GM23338 (cell line): ENCODE data around the gene ZNF853. TPM values are rescaled to one million over a fixed set of nuclear protein-coding genes. Genes with fewer than 3 reads are reported as not detected.

Experiments used
- ATAC-seq: fragments of 200-7000 bp; cut with Tn5 transposase; 3 replicates; pipeline ENCODE4 v1.9.1; 2020
- DNase-seq: peaks from one replicate; pipeline ENCODE4 v3.0.0-alpha.2; 2015; ENCODE audit warnings: low spot score
- H2AFZ ChIP-seq: fragments of 200-600 bp; sonication (generic); 2 replicates; pipeline ENCODE4 v1.8.0; 2016; ENCODE audit warnings: antibody characterized with exemption, mild to moderate bottlenecking, moderate library complexity
- H3F3A ChIP-seq: fragments of 200-600 bp; sonication (generic); replicated peaks from 2 replicates; pipeline ENCODE4 v1.8.0; 2017; ENCODE audit warnings: antibody characterized with exemption, mixed run types, low read depth
- H3K27ac ChIP-seq: fragments of 200-600 bp; sonication (generic); 2 replicates; pipeline ENCODE4 v1.6.1; 2016; ENCODE audit warnings: low read depth
- H3K27me3 ChIP-seq: fragments of 200-600 bp; sonication (generic); 2 replicates; pipeline ENCODE4 v1.8.0; 2016; ENCODE audit warnings: mild to moderate bottlenecking, mixed run types, moderate library complexity; ENCODE audit not compliant: insufficient read depth
- H3K36me3 ChIP-seq: fragments of 200-600 bp; sonication (generic); 2 replicates; pipeline ENCODE4 v1.8.0; 2016; ENCODE audit warnings: mild to moderate bottlenecking; ENCODE audit not compliant: insufficient read depth
- H3K4me1 ChIP-seq: fragments of 200-600 bp; sonication (generic); 2 replicates; pipeline ENCODE4 v1.8.0; 2016; ENCODE audit warnings: mild to moderate bottlenecking, moderate library complexity; ENCODE audit not compliant: insufficient read depth
- H3K4me2 ChIP-seq: fragments of 200-600 bp; sonication (generic); 2 replicates; pipeline ENCODE4 v1.7.1; 2017; ENCODE audit warnings: mixed run types
- H3K4me3 ChIP-seq: fragments of 200-600 bp; sonication (generic); 2 replicates; pipeline ENCODE4 v1.6.1; 2016; ENCODE audit warnings: mixed run types
- H3K79me2 ChIP-seq: fragments of 200-600 bp; sonication (generic); replicated peaks from 2 replicates; pipeline ENCODE4 v1.8.0; 2017; ENCODE audit warnings: mild to moderate bottlenecking; ENCODE audit not compliant: insufficient read depth
- H3K9me2 ChIP-seq: fragments of 200-600 bp; sonication (generic); 2 replicates; pipeline ENCODE4 v1.8.0; 2017; ENCODE audit not compliant: insufficient read depth
- H4K20me1 ChIP-seq: fragments of 200-600 bp; sonication (generic); replicated peaks from 2 replicates; pipeline ENCODE4 v1.8.0; 2017; ENCODE audit warnings: mild to moderate bottlenecking; ENCODE audit not compliant: insufficient read depth
- H3K27ac Mint-ChIP-seq: 2 replicates; pipeline ENCODE4 v1.8.0; 2020; ENCODE audit warnings: inconsistent platforms, mild to moderate bottlenecking, moderate library complexity, mixed read lengths
- H3K27me3 Mint-ChIP-seq: 3 replicates; pipeline ENCODE4 v1.8.0; 2022; ENCODE audit warnings: low read depth, mild to moderate bottlenecking, moderate library complexity, mixed read lengths, inconsistent platforms; ENCODE audit not compliant: insufficient read depth, poor library complexity
- H3K36me3 Mint-ChIP-seq: 3 replicates; pipeline ENCODE4 v1.8.0; 2021; ENCODE audit warnings: low read depth, mild to moderate bottlenecking, inconsistent platforms, moderate library complexity, mixed read lengths
- H3K4me1 Mint-ChIP-seq: 3 replicates; pipeline ENCODE4 v1.8.0; 2020; ENCODE audit warnings: mild to moderate bottlenecking, inconsistent platforms, mixed read lengths
- H3K4me3 Mint-ChIP-seq: 3 replicates; pipeline ENCODE4 v1.8.0; 2021; ENCODE audit warnings: moderate library complexity, mild to moderate bottlenecking, inconsistent platforms, mixed read lengths
- H3K9me3 Mint-ChIP-seq: 3 replicates; pipeline ENCODE4 v1.8.0; 2020; ENCODE audit warnings: moderate library complexity, mild to moderate bottlenecking, inconsistent platforms, mixed read lengths
- CREB1 ChIP-seq: fragments of 250-450 bp; sonication (Bioruptor Pico); IDR thresholded peaks from 2 replicates; pipeline ENCODE4 v1.5.0; 2020; ENCODE audit warnings: low read depth, mild to moderate bottlenecking, moderate library complexity
- EZH2 ChIP-seq: fragments of 200-600 bp; sonication (generic); IDR thresholded peaks from one replicate; pipeline ENCODE4 v1.8.0; 2017; ENCODE audit warnings: antibody characterized with exemption, mild to moderate bottlenecking, low read depth; ENCODE audit not compliant: unreplicated experiment
- EZH2phosphoT487 ChIP-seq: fragments of 200-600 bp; sonication (generic); IDR thresholded peaks from one replicate; pipeline ENCODE4 v1.8.1; 2018; ENCODE audit warnings: antibody characterized with exemption; ENCODE audit not compliant: unreplicated experiment
- JUNB ChIP-seq: IDR thresholded peaks from one replicate; pipeline ENCODE4 v1.6.1; 2016; ENCODE audit warnings: antibody characterized with exemption; ENCODE audit not compliant: unreplicated experiment
- NANOG ChIP-seq: IDR thresholded peaks from 2 replicates; pipeline ENCODE4 v1.6.1; 2016; ENCODE audit warnings: antibody characterized with exemption, borderline replicate concordance
- POLR2AphosphoS5 ChIP-seq: IDR thresholded peaks from 2 replicates; pipeline ENCODE4 v1.6.1; 2016; ENCODE audit warnings: antibody characterized with exemption, low read depth
- STAT1 ChIP-seq: IDR thresholded peaks from one replicate; pipeline ENCODE4 v1.6.1; 2016; ENCODE audit warnings: antibody characterized with exemption; ENCODE audit not compliant: unreplicated experiment
- ZNF114 ChIP-seq: fragments of 250-450 bp; sonication (Bioruptor Pico); IDR thresholded peaks from 2 replicates; pipeline ENCODE4 v1.5.0; 2020; ENCODE audit warnings: mild to moderate bottlenecking, moderate library complexity
- ZNF331 ChIP-seq: fragments of 250-450 bp; sonication (Bioruptor Pico); IDR thresholded peaks from 2 replicates; pipeline ENCODE4 v1.5.0; 2020; ENCODE audit warnings: low read depth, mild to moderate bottlenecking, moderate library complexity
- polyA plus RNA-seq: library from polyadenylated mRNA; unstranded; fragments of >200 nt; fragmentation: Nextera tagmentation; extraction: Ambion mirVana; gene quantifications from 2 replicates; pipeline ENCODE4 v1.2.1, GENCODE V29; 2016
- total RNA-seq: library from RNA; depleted of rRNA; stranded (reverse); fragments of >200 nt; shearing (Covaris generic); gene quantifications from 2 replicates; pipeline ENCODE4 v1.2.3, GENCODE V29; 2014
- TF ChIP-seq, protein P1 (sequence below): fragments of 250-450 bp; sonication (Bioruptor Pico); IDR thresholded peaks from 2 replicates; pipeline ENCODE4 v1.5.0; 2020; ENCODE audit warnings: mild to moderate bottlenecking, moderate library complexity
- TF ChIP-seq, protein P2 (sequence below): IDR thresholded peaks from 2 replicates; pipeline ENCODE4 v1.6.1; 2016; ENCODE audit warnings: antibody characterized with exemption
- TF ChIP-seq, protein P3 (sequence below), 2 experiments: fragments of 200-600 bp in 1 of 2; sonication (generic) in 1 of 2; conservative IDR thresholded peaks; 2 replicates each; pipeline versions ENCODE4 v1.5.1 to v1.6.1; 2016 to 2017; ENCODE audit warnings: antibody characterized with exemption in 2 of 2, low read depth in 2 of 2, mild to moderate bottlenecking in 2 of 2, moderate library complexity in 1 of 2
- TF ChIP-seq, protein P4 (sequence below): IDR thresholded peaks from one replicate; pipeline ENCODE4 v1.6.1; 2018; ENCODE audit warnings: antibody characterized with exemption; ENCODE audit not compliant: unreplicated experiment

Gene ZNF853
- total and polyA plus RNA-seq, 2 experiments from 2014 or later, result 0.32 to 8.9 TPM

DNA sequence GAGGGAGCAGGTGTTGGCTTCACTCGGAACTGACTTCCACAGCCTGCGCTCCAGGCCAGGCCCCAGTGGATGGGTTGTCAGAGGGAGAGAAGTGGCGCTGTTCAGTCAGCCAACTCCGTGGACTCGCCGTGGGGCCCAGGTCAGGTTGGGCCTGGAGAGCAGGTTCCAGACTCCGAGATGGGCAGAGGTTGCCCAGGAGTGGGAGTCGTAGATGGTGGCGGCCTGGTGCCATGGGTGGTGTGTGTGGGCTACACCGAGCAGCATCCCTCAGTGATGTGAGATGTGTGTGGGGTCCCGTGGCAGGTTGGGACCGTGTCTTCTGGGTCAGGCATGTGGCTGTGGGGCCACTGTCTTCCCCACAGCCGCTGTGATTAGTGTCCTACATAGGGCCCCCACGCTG is 32.1 kb downstream of the ZNF853 start:
- no peaks in the 10 kb centered on the region; the same call in 1 of the 2 replicates for H4K20me1 ChIP-seq
- Mint-ChIP-seq H3K27ac (no peak overlapping the region), H3K4me1 (no peaks in the 10 kb centered on the region), H3K36me3 (peaks cover 22% of the 10 kb centered on the region), H3K4me3 (no peak overlapping the region), H3K9me3 (no peaks in the 10 kb centered on the region), H3K27me3 (peaks cover 8% of the 10 kb centered on the region)
- H2AFZ ChIP-seq, result no peak overlapping the region
- no peak overlapping the region for H3K27ac ChIP-seq
- TF ChIP-seq EZH2, result no peak
- TF ChIP-seq JUNB, result no peak
- TF ChIP-seq EZH2phosphoT487, result no peak
- TF ChIP-seq CREB1 (CRISPR knock-in tag), result no peak
- TF ChIP-seq, protein P1, sequence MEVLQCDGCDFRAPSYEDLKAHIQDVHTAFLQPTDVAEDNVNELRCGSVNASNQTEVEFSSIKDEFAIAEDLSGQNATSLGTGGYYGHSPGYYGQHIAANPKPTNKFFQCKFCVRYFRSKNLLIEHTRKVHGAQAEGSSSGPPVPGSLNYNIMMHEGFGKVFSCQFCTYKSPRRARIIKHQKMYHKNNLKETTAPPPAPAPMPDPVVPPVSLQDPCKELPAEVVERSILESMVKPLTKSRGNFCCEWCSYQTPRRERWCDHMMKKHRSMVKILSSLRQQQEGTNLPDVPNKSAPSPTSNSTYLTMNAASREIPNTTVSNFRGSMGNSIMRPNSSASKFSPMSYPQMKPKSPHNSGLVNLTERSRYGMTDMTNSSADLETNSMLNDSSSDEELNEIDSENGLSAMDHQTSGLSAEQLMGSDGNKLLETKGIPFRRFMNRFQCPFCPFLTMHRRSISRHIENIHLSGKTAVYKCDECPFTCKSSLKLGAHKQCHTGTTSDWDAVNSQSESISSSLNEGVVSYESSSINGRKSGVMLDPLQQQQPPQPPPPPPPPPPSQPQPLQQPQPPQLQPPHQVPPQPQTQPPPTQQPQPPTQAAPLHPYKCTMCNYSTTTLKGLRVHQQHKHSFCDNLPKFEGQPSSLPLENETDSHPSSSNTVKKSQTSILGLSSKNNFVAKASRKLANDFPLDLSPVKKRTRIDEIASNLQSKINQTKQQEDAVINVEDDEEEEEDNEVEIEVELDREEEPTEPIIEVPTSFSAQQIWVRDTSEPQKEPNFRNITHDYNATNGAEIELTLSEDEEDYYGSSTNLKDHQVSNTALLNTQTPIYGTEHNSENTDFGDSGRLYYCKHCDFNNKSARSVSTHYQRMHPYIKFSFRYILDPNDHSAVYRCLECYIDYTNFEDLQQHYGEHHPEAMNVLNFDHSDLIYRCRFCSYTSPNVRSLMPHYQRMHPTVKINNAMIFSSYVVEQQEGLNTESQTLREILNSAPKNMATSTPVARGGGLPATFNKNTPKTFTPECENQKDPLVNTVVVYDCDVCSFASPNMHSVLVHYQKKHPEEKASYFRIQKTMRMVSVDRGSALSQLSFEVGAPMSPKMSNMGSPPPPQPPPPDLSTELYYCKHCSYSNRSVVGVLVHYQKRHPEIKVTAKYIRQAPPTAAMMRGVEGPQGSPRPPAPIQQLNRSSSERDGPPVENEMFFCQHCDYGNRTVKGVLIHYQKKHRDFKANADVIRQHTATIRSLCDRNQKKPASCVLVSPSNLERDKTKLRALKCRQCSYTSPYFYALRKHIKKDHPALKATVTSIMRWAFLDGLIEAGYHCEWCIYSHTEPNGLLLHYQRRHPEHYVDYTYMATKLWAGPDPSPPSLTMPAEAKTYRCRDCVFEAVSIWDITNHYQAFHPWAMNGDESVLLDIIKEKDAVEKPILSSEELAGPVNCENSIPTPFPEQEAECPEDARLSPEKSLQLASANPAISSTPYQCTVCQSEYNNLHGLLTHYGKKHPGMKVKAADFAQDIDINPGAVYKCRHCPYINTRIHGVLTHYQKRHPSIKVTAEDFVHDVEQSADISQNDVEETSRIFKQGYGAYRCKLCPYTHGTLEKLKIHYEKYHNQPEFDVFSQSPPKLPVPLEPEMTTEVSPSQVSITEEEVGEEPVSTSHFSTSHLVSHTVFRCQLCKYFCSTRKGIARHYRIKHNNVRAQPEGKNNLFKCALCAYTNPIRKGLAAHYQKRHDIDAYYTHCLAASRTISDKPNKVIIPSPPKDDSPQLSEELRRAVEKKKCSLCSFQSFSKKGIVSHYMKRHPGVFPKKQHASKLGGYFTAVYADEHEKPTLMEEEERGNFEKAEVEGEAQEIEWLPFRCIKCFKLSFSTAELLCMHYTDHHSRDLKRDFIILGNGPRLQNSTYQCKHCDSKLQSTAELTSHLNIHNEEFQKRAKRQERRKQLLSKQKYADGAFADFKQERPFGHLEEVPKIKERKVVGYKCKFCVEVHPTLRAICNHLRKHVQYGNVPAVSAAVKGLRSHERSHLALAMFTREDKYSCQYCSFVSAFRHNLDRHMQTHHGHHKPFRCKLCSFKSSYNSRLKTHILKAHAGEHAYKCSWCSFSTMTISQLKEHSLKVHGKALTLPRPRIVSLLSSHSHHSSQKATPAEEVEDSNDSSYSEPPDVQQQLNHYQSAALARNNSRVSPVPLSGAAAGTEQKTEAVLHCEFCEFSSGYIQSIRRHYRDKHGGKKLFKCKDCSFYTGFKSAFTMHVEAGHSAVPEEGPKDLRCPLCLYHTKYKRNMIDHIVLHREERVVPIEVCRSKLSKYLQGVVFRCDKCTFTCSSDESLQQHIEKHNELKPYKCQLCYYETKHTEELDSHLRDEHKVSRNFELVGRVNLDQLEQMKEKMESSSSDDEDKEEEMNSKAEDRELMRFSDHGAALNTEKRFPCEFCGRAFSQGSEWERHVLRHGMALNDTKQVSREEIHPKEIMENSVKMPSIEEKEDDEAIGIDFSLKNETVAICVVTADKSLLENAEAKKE (CRISPR knock-in tag), result no peak
- TF ChIP-seq NANOG, result no peak
- TF ChIP-seq, protein P2, sequence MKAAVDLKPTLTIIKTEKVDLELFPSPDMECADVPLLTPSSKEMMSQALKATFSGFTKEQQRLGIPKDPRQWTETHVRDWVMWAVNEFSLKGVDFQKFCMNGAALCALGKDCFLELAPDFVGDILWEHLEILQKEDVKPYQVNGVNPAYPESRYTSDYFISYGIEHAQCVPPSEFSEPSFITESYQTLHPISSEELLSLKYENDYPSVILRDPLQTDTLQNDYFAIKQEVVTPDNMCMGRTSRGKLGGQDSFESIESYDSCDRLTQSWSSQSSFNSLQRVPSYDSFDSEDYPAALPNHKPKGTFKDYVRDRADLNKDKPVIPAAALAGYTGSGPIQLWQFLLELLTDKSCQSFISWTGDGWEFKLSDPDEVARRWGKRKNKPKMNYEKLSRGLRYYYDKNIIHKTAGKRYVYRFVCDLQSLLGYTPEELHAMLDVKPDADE, result no peak
- TF ChIP-seq, protein P3, sequence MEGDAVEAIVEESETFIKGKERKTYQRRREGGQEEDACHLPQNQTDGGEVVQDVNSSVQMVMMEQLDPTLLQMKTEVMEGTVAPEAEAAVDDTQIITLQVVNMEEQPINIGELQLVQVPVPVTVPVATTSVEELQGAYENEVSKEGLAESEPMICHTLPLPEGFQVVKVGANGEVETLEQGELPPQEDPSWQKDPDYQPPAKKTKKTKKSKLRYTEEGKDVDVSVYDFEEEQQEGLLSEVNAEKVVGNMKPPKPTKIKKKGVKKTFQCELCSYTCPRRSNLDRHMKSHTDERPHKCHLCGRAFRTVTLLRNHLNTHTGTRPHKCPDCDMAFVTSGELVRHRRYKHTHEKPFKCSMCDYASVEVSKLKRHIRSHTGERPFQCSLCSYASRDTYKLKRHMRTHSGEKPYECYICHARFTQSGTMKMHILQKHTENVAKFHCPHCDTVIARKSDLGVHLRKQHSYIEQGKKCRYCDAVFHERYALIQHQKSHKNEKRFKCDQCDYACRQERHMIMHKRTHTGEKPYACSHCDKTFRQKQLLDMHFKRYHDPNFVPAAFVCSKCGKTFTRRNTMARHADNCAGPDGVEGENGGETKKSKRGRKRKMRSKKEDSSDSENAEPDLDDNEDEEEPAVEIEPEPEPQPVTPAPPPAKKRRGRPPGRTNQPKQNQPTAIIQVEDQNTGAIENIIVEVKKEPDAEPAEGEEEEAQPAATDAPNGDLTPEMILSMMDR (conservative IDR thresholded peaks at IDR 0.05; ENCODE audit: low read depth in 2 of 2), result no peak
- TF ChIP-seq ZNF331 (CRISPR knock-in tag), result no peak
- no peak for TF ChIP-seq ZNF114
- TF ChIP-seq STAT1, result no peak
- no peak for TF ChIP-seq POLR2AphosphoS5
- TF ChIP-seq, protein P4, sequence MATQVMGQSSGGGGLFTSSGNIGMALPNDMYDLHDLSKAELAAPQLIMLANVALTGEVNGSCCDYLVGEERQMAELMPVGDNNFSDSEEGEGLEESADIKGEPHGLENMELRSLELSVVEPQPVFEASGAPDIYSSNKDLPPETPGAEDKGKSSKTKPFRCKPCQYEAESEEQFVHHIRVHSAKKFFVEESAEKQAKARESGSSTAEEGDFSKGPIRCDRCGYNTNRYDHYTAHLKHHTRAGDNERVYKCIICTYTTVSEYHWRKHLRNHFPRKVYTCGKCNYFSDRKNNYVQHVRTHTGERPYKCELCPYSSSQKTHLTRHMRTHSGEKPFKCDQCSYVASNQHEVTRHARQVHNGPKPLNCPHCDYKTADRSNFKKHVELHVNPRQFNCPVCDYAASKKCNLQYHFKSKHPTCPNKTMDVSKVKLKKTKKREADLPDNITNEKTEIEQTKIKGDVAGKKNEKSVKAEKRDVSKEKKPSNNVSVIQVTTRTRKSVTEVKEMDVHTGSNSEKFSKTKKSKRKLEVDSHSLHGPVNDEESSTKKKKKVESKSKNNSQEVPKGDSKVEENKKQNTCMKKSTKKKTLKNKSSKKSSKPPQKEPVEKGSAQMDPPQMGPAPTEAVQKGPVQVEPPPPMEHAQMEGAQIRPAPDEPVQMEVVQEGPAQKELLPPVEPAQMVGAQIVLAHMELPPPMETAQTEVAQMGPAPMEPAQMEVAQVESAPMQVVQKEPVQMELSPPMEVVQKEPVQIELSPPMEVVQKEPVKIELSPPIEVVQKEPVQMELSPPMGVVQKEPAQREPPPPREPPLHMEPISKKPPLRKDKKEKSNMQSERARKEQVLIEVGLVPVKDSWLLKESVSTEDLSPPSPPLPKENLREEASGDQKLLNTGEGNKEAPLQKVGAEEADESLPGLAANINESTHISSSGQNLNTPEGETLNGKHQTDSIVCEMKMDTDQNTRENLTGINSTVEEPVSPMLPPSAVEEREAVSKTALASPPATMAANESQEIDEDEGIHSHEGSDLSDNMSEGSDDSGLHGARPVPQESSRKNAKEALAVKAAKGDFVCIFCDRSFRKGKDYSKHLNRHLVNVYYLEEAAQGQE, result no peak
- H3K36me3 ChIP-seq, result no peaks in the 10 kb centered on the region
- no peaks in the 10 kb centered on the region for H3K9me2 ChIP-seq
- no peaks in the 10 kb centered on the region for H3F3A ChIP-seq
- H3K4me2 ChIP-seq, result no peak overlapping the region
- ATAC-seq (no peak), DNase-seq (no peak)
- H3K4me3 ChIP-seq, result no peak overlapping the region
- H3K27me3 ChIP-seq, result no peaks in the 10 kb centered on the region
- no peaks in the 10 kb centered on the region for H3K79me2 ChIP-seq
- H3K4me1 ChIP-seq, result no peaks in the 10 kb centered on the region
